Panc1 (cell line): ENCODE results near the gene SCAMP1.

ENCODE experiments used
- TF ChIP-seq, protein P1 (sequence below), 2 experiments: IDR thresholded peaks; 2 replicates each; pipeline ENCODE4 v1.6.1; 2011 to 2012; ENCODE audit warnings: low read depth in 2 of 2, control low read depth in 1 of 2, low read length in 1 of 2, mild to moderate bottlenecking in 1 of 2, moderate library complexity in 1 of 2; ENCODE audit not compliant: insufficient read depth in 1 of 2
- TF ChIP-seq, protein P2 (sequence below): fragments of 450-650 bp; IDR thresholded peaks from 2 replicates; pipeline ENCODE4 v1.5.1; 2017; ENCODE audit warnings: mild to moderate bottlenecking

- TF ChIP-seq, protein P1, sequence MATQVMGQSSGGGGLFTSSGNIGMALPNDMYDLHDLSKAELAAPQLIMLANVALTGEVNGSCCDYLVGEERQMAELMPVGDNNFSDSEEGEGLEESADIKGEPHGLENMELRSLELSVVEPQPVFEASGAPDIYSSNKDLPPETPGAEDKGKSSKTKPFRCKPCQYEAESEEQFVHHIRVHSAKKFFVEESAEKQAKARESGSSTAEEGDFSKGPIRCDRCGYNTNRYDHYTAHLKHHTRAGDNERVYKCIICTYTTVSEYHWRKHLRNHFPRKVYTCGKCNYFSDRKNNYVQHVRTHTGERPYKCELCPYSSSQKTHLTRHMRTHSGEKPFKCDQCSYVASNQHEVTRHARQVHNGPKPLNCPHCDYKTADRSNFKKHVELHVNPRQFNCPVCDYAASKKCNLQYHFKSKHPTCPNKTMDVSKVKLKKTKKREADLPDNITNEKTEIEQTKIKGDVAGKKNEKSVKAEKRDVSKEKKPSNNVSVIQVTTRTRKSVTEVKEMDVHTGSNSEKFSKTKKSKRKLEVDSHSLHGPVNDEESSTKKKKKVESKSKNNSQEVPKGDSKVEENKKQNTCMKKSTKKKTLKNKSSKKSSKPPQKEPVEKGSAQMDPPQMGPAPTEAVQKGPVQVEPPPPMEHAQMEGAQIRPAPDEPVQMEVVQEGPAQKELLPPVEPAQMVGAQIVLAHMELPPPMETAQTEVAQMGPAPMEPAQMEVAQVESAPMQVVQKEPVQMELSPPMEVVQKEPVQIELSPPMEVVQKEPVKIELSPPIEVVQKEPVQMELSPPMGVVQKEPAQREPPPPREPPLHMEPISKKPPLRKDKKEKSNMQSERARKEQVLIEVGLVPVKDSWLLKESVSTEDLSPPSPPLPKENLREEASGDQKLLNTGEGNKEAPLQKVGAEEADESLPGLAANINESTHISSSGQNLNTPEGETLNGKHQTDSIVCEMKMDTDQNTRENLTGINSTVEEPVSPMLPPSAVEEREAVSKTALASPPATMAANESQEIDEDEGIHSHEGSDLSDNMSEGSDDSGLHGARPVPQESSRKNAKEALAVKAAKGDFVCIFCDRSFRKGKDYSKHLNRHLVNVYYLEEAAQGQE (IDR thresholded peaks at IDR 0.05; ENCODE audit: insufficient read depth in 1 of 2, low read depth in 2 of 2, low read length in 1 of 2): no peak
- TF ChIP-seq, protein P2, sequence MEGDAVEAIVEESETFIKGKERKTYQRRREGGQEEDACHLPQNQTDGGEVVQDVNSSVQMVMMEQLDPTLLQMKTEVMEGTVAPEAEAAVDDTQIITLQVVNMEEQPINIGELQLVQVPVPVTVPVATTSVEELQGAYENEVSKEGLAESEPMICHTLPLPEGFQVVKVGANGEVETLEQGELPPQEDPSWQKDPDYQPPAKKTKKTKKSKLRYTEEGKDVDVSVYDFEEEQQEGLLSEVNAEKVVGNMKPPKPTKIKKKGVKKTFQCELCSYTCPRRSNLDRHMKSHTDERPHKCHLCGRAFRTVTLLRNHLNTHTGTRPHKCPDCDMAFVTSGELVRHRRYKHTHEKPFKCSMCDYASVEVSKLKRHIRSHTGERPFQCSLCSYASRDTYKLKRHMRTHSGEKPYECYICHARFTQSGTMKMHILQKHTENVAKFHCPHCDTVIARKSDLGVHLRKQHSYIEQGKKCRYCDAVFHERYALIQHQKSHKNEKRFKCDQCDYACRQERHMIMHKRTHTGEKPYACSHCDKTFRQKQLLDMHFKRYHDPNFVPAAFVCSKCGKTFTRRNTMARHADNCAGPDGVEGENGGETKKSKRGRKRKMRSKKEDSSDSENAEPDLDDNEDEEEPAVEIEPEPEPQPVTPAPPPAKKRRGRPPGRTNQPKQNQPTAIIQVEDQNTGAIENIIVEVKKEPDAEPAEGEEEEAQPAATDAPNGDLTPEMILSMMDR: no peak
Measured at GRCh38 chr5:78503958-78504653, 143.7 kb downstream of the SCAMP1 start.
